K562 (cell line): Measurements from ENCODE around the gene CYB5B. TPM values are rescaled to one million over a fixed set of nuclear protein-coding genes. Genes with fewer than 3 reads are reported as not detected.

Source experiments
- BHLHE40 ChIP-seq: IDR thresholded peaks from 2 replicates; pipeline ENCODE4 v1.6.1; 2011; ENCODE audit warnings: low read length, improper control_type of control experiment
- CHD1 ChIP-seq: fragments of 200-600 bp; sonication (generic); IDR thresholded peaks from one replicate; pipeline ENCODE4 v1.6.1; 2012; ENCODE audit warnings: mild to moderate bottlenecking, moderate library complexity, low read length, inconsistent platforms
- E2F5 ChIP-seq: sonication (generic); formaldehyde crosslinking; IDR thresholded peaks from 2 replicates; pipeline ENCODE4 v1.8.0; 2022; ENCODE audit warnings: mild to moderate bottlenecking, missing genetic modification reagents
- MAFG ChIP-seq: fragments of 450-650 bp; conservative IDR thresholded peaks from 2 replicates; pipeline ENCODE4 v1.6.1; 2016; ENCODE audit warnings: missing genetic modification characterization, missing compliant biosample characterization
- MBD2 ChIP-seq: sonication (generic); IDR thresholded peaks from 2 replicates; pipeline ENCODE4 v1.6.1; 2016; ENCODE audit warnings: low read depth, borderline replicate concordance
- MCM5 ChIP-seq: fragments of 450-650 bp; IDR thresholded peaks from 2 replicates; pipeline ENCODE4 v1.6.1; 2016; ENCODE audit warnings: low read depth
- NRF1 ChIP-seq, 2 experiments: fragments of 450-650 bp; IDR thresholded peaks in 1 of 2; conservative IDR thresholded peaks in 1 of 2; 2 replicates each; pipeline ENCODE4 v1.6.1; 2014; ENCODE audit warnings: mild to moderate bottlenecking in 2 of 2
- PURB ChIP-seq: sonication (generic); formaldehyde crosslinking; IDR thresholded peaks from 2 replicates; pipeline ENCODE4 v1.9.0; 2021; ENCODE audit warnings: low read depth, mild to moderate bottlenecking, missing genetic modification reagents
- SIN3B ChIP-seq: fragments of 450-650 bp; IDR thresholded peaks from 2 replicates; pipeline ENCODE4 v1.6.1; 2017; ENCODE audit warnings: low read depth, mild to moderate bottlenecking, moderate library complexity
- ZMIZ1 ChIP-seq, 2 experiments: fragments of 150-350 bp in 1 of 2; IDR thresholded peaks; 2 replicates each; pipeline ENCODE4 v1.6.1; 2012 to 2016; ENCODE audit warnings: low read depth in 2 of 2, low read length in 2 of 2, mild to moderate bottlenecking in 1 of 2, moderate library complexity in 1 of 2
- ZNF707 ChIP-seq: fragments of 250-450 bp; sonication (Bioruptor Pico); conservative IDR thresholded peaks from 2 replicates; pipeline ENCODE4 v1.8.0; 2022; ENCODE audit warnings: inconsistent platforms, mild to moderate bottlenecking, moderate library complexity
- polyA plus RNA-seq, 8 experiments: library from polyadenylated mRNA; depleted of rRNA in 4 of 8; stranded (reverse) in 5 of 8; unstranded in 3 of 8; fragments of >200 nt; fragmentation: Nextera tagmentation in 2 of 8; fragmentation: Illumina TruSeq in 1 of 8; extraction: Ambion mirVana in 2 of 8; extraction: Trizol in 1 of 8; gene quantifications; 2 replicates each; pipeline versions ENCODE4 v1.2.1 to v1.2.3, GENCODE V29; 2011 to 2014; ENCODE audit warnings: inconsistent platforms in 1 of 8, missing spikeins in 1 of 8
- total RNA-seq, 7 experiments: library from RNA; depleted of rRNA in 6 of 7; stranded (reverse); fragments of >200 nt in 6 of 7; fragmentation: Illumina TruSeq in 2 of 7; extraction: Trizol in 2 of 7; gene quantifications; 2 replicates each; pipeline versions ENCODE4 v1.2.1 to v1.2.3, GENCODE V29; 2011 to 2021; ENCODE audit warnings: low replicate concordance in 1 of 7
- TF ChIP-seq, protein P1 (sequence below), 2 experiments: fragments of 450-650 bp; formaldehyde crosslinking in 1 of 2; IDR thresholded peaks; 2 replicates each; pipeline versions ENCODE4 v1.4.0 to v1.6.1; 2014 to 2020; ENCODE audit warnings: mild to moderate bottlenecking in 2 of 2, borderline replicate concordance in 1 of 2, low read depth in 1 of 2
- TF ChIP-seq, protein P2 (sequence below): fragments of 250-450 bp; sonication (Bioruptor Pico); IDR thresholded peaks from 2 replicates; pipeline ENCODE4 v1.9.0; 2021; ENCODE audit warnings: mild to moderate bottlenecking

Gene CYB5B
- total and polyA plus RNA-seq, 9 of the 15 experiments (the other 6 are each of a cell fraction or from before 2014, with no cell fraction given), result 29.9 to 274 (median 136) TPM

- 0 out of 4 replicates have a peak, but pooled peaks of 1 of the 2 experiments have one; percentile 36 for TF ChIP-seq ZMIZ1 (IDR thresholded peaks at IDR 0.05; ENCODE audit: low read depth in 2 of 2, low read length in 2 of 2)
- peak; percentile 74; the same call in 1 of the 2 replicates for TF ChIP-seq SIN3B
- TF ChIP-seq E2F5, result no peak
- no peak for TF ChIP-seq ZNF707
- TF ChIP-seq CHD1, result no peak
- TF ChIP-seq, protein P1, sequence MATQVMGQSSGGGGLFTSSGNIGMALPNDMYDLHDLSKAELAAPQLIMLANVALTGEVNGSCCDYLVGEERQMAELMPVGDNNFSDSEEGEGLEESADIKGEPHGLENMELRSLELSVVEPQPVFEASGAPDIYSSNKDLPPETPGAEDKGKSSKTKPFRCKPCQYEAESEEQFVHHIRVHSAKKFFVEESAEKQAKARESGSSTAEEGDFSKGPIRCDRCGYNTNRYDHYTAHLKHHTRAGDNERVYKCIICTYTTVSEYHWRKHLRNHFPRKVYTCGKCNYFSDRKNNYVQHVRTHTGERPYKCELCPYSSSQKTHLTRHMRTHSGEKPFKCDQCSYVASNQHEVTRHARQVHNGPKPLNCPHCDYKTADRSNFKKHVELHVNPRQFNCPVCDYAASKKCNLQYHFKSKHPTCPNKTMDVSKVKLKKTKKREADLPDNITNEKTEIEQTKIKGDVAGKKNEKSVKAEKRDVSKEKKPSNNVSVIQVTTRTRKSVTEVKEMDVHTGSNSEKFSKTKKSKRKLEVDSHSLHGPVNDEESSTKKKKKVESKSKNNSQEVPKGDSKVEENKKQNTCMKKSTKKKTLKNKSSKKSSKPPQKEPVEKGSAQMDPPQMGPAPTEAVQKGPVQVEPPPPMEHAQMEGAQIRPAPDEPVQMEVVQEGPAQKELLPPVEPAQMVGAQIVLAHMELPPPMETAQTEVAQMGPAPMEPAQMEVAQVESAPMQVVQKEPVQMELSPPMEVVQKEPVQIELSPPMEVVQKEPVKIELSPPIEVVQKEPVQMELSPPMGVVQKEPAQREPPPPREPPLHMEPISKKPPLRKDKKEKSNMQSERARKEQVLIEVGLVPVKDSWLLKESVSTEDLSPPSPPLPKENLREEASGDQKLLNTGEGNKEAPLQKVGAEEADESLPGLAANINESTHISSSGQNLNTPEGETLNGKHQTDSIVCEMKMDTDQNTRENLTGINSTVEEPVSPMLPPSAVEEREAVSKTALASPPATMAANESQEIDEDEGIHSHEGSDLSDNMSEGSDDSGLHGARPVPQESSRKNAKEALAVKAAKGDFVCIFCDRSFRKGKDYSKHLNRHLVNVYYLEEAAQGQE (IDR thresholded peaks at IDR 0.05; ENCODE audit: borderline replicate concordance), result no peak
- TF ChIP-seq, protein P1 (CRISPR knock-in tag; IDR thresholded peaks at IDR 0.05; ENCODE audit: low read depth), result no peak
- TF ChIP-seq BHLHE40, result peak; percentile 56; the same call in 1 of the 2 replicates
- TF ChIP-seq NRF1 (conservative IDR thresholded peaks at IDR 0.05 in 1 of 2, IDR thresholded peaks at IDR 0.05 in 1 of 2), result peak; percentile 13 to 43; a peak in 1 of 4 replicates
- TF ChIP-seq, protein P2, sequence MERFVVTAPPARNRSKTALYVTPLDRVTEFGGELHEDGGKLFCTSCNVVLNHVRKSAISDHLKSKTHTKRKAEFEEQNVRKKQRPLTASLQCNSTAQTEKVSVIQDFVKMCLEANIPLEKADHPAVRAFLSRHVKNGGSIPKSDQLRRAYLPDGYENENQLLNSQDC (CRISPR knock-in tag), result no peak
- no peak for TF ChIP-seq MAFG (tag)
- TF ChIP-seq PURB (CRISPR knock-in tag), result no peak
- TF ChIP-seq MBD2, result peak; percentile 96
- TF ChIP-seq MCM5, result no peak
These were observed at the start of gene CYB5B (continued) for GRCh38 chr16:69424053-69424934.
